Kidney (tissue), 22 donors: ENCODE results near the gene TRAPPC6A. TPM values are rescaled to one million over a fixed set of nuclear protein-coding genes. Genes with fewer than 3 reads are reported as not detected.
A peak's percentile ranks its signal among the peaks of the same experiment; 100 is the strongest.

Experiments
- DNase-seq, 5 donors: peaks; one replicate each; pipeline ENCODE4 v3.0.0-alpha.2; 2013 to 2020
- FAIRE-seq: peaks from 2 replicates; lab custom pipeline; 2012; peaks lifted over from hg19 to GRCh38; lab: Jason Lieb, UNC
- H3K27ac ChIP-seq, 2 donors: one replicate each; pipeline ENCODE4 v1.7.0; 2013; ENCODE audit warnings: low read depth in 2 of 2, low read length in 2 of 2, inconsistent platforms in 1 of 2
- H3K27me3 ChIP-seq: one replicate; pipeline ENCODE4 v1.7.1; 2013; ENCODE audit warnings: low read length, inconsistent platforms; ENCODE audit not compliant: control insufficient read depth, insufficient read depth
- H3K36me3 ChIP-seq, 3 donors: one replicate each; pipeline versions ENCODE4 v1.7.0 to v1.7.1; 2013; ENCODE audit warnings: low read length in 3 of 3, control low read depth in 1 of 3, inconsistent platforms in 1 of 3; ENCODE audit not compliant: insufficient read depth in 3 of 3, control insufficient read depth in 2 of 3
- H3K4me1 ChIP-seq, 3 donors: one replicate each; pipeline versions ENCODE4 v1.7.0 to v1.7.1; 2013; ENCODE audit warnings: low read length in 3 of 3, inconsistent platforms in 1 of 3, low read depth in 1 of 3; ENCODE audit not compliant: control insufficient read depth in 2 of 3, insufficient read depth in 2 of 3
- H3K4me3 ChIP-seq, 3 donors: one replicate each; pipeline versions ENCODE4 v1.7.0 to v1.8.1; 2013; ENCODE audit warnings: low read length in 3 of 3, control low read depth in 1 of 3, inconsistent platforms in 1 of 3
- H3K9ac ChIP-seq, 3 donors: one replicate each; pipeline versions ENCODE4 v1.7.0 to v1.7.1; 2013; ENCODE audit warnings: low read length in 3 of 3, control low read depth in 1 of 3, inconsistent platforms in 1 of 3
- H3K9me3 ChIP-seq, 3 donors: one replicate each; pipeline versions ENCODE4 v1.7.0 to v1.7.1; 2013; ENCODE audit warnings: low read length in 3 of 3, control low read depth in 1 of 3, inconsistent platforms in 1 of 3; ENCODE audit not compliant: control insufficient read depth in 2 of 3, insufficient read depth in 1 of 3
- intact Hi-C: fragments of 100-400 bp; cut with DNase I; formaldehyde crosslinking; loops from one replicate; pipeline ENCODE4 v1.11.1; 2022
- long read RNA-seq, 10 donors: library from polyadenylated mRNA in 1 of 10; unstranded in 1 of 10; transcript quantifications; one replicate each; pipeline ENCODE4 v2.0.0 and lab custom pipeline, GENCODE V29; 2021 to 2026
- polyA plus RNA-seq: library from polyadenylated mRNA; stranded (reverse); fragments of 350-450 nt; fragmentation: Illumina TruSeq; extraction: RNeasy Lipid Tissue Mini Kit (QIAGEN cat#74804); gene quantifications from one replicate; pipeline ENCODE4 v1.2.3, GENCODE V29; 2014; ENCODE audit warnings: low read depth, low replicate concordance; ENCODE audit not compliant: insufficient read depth
- total RNA-seq: library from RNA; stranded (reverse); fragmentation: NEBNext Ultra II Directional; extraction: Animal tissue kit (Norgen Biotek cat#: 25700); gene quantifications from one replicate; pipeline ENCODE4 v1.2.1, GENCODE V29; 2021
- TF ChIP-seq, protein P1 (sequence below): IDR thresholded peaks from 3 replicates; pipeline ENCODE4 v1.5.1; 2012; ENCODE audit warnings: mild to moderate bottlenecking, moderate library complexity, borderline replicate concordance; ENCODE audit not compliant: insufficient read depth; ENCODE audit errors: extremely low read depth
- donor health status: control.
- donor health status: control.
- donor health status: control.
- donor health status: control.
- donor health status: control.
- donor health status: DM: yes; HTN: yes; CAD: no.
- donor health status: Normal renal cell carcinoma (clear cell type).

Gene TRAPPC6A, protein sequence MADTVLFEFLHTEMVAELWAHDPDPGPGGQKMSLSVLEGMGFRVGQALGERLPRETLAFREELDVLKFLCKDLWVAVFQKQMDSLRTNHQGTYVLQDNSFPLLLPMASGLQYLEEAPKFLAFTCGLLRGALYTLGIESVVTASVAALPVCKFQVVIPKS
- 37.2 TPM for total RNA-seq
- 123 TPM for polyA plus RNA-seq
- long read RNA-seq, donor 1, transcript TRAPPC6A-202 (6 exons, 758 nt), result major isoform, 8 of 16 reads
- long read RNA-seq, donor 1, transcript TRAPPC6A-201 (6 exons, 805 nt), result minor isoform, 5 of 16 reads
- long read RNA-seq, donor 1, partial matches to known transcripts, result 0 of 16 reads
- long read RNA-seq, donor 1, other reads (novel, unspliced or antisense), result 0 of 16 reads
- long read RNA-seq, donor 2, transcript TRAPPC6A-205 (5 exons, 514 nt), result minor isoform, 7 of 37 reads
- long read RNA-seq, donor 2, transcript TRAPPC6A-204 (5 exons, 695 nt), result minor isoform, 7 of 37 reads
- long read RNA-seq, donor 2, transcript TRAPPC6A-202 (6 exons, 758 nt), result major isoform, 15 of 37 reads
- long read RNA-seq, donor 2, transcript TRAPPC6A-201 (6 exons, 805 nt), result minor isoform, 8 of 37 reads
- long read RNA-seq, donor 2, partial matches to known transcripts, result 0 of 37 reads
- long read RNA-seq, donor 2, other reads (novel, unspliced or antisense), result 0 of 37 reads
- long read RNA-seq, donor 3, transcript TRAPPC6A-204 (5 exons, 695 nt), result minor isoform, 6 of 38 reads
- long read RNA-seq, donor 3, transcript TRAPPC6A-202 (6 exons, 758 nt), result major isoform, 16 of 38 reads
- long read RNA-seq, donor 3, transcript TRAPPC6A-201 (6 exons, 805 nt), result minor isoform, 11 of 38 reads
- long read RNA-seq, donor 3, partial matches to known transcripts, result 0 of 38 reads
- long read RNA-seq, donor 3, other reads (novel, unspliced or antisense), result 0 of 38 reads
- long read RNA-seq, donor 4, transcript TRAPPC6A-201 (6 exons, 805 nt), result major isoform, 14 of 36 reads
- long read RNA-seq, donor 4, transcript TRAPPC6A-202 (6 exons, 758 nt), result minor isoform, 11 of 36 reads
- long read RNA-seq, donor 4, transcript TRAPPC6A-204 (5 exons, 695 nt), result minor isoform, 6 of 36 reads
- long read RNA-seq, donor 4, transcript TRAPPC6A-205 (5 exons, 514 nt), result minor isoform, 5 of 36 reads
- long read RNA-seq, donor 4, partial matches to known transcripts, result 0 of 36 reads
- long read RNA-seq, donor 4, other reads (novel, unspliced or antisense), result 0 of 36 reads
- long read RNA-seq, donor 5, result 0 reads
- long read RNA-seq, donor 6, transcript TRAPPC6A-202 (6 exons, 758 nt), result major isoform, 31 of 66 reads
- long read RNA-seq, donor 6, transcript TRAPPC6A-201 (6 exons, 805 nt), result minor isoform, 19 of 66 reads
- long read RNA-seq, donor 6, transcript TRAPPC6A-205 (5 exons, 514 nt), result minor isoform, 5 of 66 reads
- long read RNA-seq, donor 6, transcript TRAPPC6A-204 (5 exons, 695 nt), result minor isoform, 11 of 66 reads
- long read RNA-seq, donor 6, partial matches to known transcripts, result 0 of 66 reads
- long read RNA-seq, donor 6, other reads (novel, unspliced or antisense), result 0 of 66 reads
- long read RNA-seq, donor 7, partial matches to known transcripts, result 10 of 22 reads
- long read RNA-seq, donor 7, other reads (novel, unspliced or antisense), result 3 of 22 reads
- long read RNA-seq, donor 8, transcript TRAPPC6A-204 (5 exons, 695 nt), result minor isoform, 5 of 21 reads
- long read RNA-seq, donor 8, transcript TRAPPC6A-201 (6 exons, 805 nt), result major isoform, 8 of 21 reads
- long read RNA-seq, donor 8, transcript TRAPPC6A-202 (6 exons, 758 nt), result minor isoform, 6 of 21 reads
- long read RNA-seq, donor 8, partial matches to known transcripts, result 0 of 21 reads
- long read RNA-seq, donor 8, other reads (novel, unspliced or antisense), result 0 of 21 reads
- long read RNA-seq, donor 9, transcript TRAPPC6A-201 (6 exons, 805 nt), result major isoform, 7 of 21 reads
- long read RNA-seq, donor 9, transcript TRAPPC6A-202 (6 exons, 758 nt), result minor isoform, 6 of 21 reads
- long read RNA-seq, donor 9, partial matches to known transcripts, result 0 of 21 reads
- long read RNA-seq, donor 9, other reads (novel, unspliced or antisense), result 0 of 21 reads
- long read RNA-seq, donor 10, transcript TRAPPC6A-201 (6 exons, 805 nt), result major isoform, 10 of 26 reads
- long read RNA-seq, donor 10, transcript TRAPPC6A-202 (6 exons, 758 nt), result minor isoform, 9 of 26 reads
- long read RNA-seq, donor 10, partial matches to known transcripts, result 0 of 26 reads
- long read RNA-seq, donor 10, other reads (novel, unspliced or antisense), result 0 of 26 reads

DNA sequence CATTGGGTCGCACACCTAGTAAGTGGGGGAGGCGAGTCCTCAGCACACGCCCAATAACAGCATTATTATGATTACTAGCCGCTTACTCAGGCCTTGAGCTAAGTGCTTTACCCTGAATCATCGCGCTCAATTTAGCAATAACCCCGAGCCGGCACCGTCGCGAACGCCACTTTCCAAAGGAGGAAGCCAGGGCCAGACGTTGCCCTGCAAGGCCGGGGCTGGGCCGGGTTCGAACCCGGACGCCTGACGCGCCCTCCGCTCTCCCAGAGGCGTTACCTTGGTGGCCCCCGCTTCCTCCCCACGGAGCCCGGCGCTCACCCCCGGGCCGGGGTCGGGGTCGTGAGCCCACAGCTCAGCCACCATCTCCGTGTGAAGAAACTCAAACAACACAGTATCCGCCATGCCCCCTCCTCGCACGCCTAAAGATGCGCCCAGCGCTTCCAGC lies at the start of gene TRAPPC6A:
TSS of gene TRAPPC6A (minus strand) at position 421 of the 445 bp plus-strand sequence. CDS start at position 402, 19 bp downstream.
- TF ChIP-seq, protein P1, sequence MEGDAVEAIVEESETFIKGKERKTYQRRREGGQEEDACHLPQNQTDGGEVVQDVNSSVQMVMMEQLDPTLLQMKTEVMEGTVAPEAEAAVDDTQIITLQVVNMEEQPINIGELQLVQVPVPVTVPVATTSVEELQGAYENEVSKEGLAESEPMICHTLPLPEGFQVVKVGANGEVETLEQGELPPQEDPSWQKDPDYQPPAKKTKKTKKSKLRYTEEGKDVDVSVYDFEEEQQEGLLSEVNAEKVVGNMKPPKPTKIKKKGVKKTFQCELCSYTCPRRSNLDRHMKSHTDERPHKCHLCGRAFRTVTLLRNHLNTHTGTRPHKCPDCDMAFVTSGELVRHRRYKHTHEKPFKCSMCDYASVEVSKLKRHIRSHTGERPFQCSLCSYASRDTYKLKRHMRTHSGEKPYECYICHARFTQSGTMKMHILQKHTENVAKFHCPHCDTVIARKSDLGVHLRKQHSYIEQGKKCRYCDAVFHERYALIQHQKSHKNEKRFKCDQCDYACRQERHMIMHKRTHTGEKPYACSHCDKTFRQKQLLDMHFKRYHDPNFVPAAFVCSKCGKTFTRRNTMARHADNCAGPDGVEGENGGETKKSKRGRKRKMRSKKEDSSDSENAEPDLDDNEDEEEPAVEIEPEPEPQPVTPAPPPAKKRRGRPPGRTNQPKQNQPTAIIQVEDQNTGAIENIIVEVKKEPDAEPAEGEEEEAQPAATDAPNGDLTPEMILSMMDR, result no peak
- Histone ChIP-seq H3K27ac (peak within 1 kb of the TSS; percentile 85 to 91), H3K9me3 (no peaks in the 10 kb centered on the region), H3K27me3 (no peaks in the 10 kb centered on the region), H3K4me1 (peaks cover 0 to 19% (median 4%) of the 10 kb centered on the region in 3 donors), H3K4me3 (peak within 1 kb of the TSS; percentile 92 to 99 (median 93)), H3K36me3 (no peaks in the 10 kb centered on the region), H3K9ac (peak within 1 kb of the TSS; percentile 54 to 88 (median 87))
- intact Hi-C loops, result no loop called here
- no peak for FAIRE-seq
- DNase-seq, result no peak

DNA sequence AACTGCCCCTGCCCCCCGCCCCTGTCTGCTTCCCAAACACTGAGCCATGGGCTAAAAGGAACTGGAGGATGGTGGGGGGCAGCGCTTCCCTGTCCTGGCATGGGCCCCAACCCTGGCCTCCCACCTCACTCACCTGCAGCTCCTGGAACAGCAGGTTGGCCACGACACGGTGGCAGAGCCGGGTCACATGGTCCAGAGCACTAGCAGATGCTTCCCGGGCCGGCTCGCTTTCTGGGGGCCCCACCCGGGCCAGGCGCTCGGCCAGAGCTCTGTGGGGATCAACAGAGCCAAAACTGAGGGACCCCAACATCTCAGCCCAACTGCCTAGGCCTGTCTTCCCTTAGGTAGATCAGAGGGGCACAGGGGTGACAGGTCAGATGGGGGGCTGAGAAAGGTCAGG lies 46.6 kb upstream of the TRAPPC6A start:
- H3K9ac ChIP-seq, result no peak overlapping the region
- H3K4me1 ChIP-seq, result no peaks in the 10 kb centered on the region
- H3K36me3 ChIP-seq, result peaks cover 0 to 3% (median 0%) of the 10 kb centered on the region in 3 donors
- no peaks in the 10 kb centered on the region for H3K27me3 ChIP-seq
- intact Hi-C loops, result no loop called here
- TF ChIP-seq, protein P1, result no peak
- no peaks in the 10 kb centered on the region for H3K9me3 ChIP-seq
- FAIRE-seq (no peak), DNase-seq (no peak)
- H3K4me3 ChIP-seq, result no peak overlapping the region
- H3K27ac ChIP-seq, result no peak overlapping the region
